DND-41 (cell line): ENCODE results near the gene NEGR1.

Source experiments
- EZH2 ChIP-seq: IDR thresholded peaks from 3 replicates; pipeline ENCODE4 v1.6.1; 2012; ENCODE audit warnings: borderline replicate concordance, low read depth, mild to moderate bottlenecking, moderate library complexity, low read length, inconsistent platforms; ENCODE audit not compliant: severe bottlenecking
- TF ChIP-seq, protein P1 (sequence below): IDR thresholded peaks from 2 replicates; pipeline ENCODE4 v1.5.1; 2012; ENCODE audit warnings: borderline replicate concordance, low read length, moderate library complexity, mild to moderate bottlenecking; ENCODE audit not compliant: poor library complexity, severe bottlenecking; ENCODE audit errors: extremely low read depth

- TF ChIP-seq, protein P1, sequence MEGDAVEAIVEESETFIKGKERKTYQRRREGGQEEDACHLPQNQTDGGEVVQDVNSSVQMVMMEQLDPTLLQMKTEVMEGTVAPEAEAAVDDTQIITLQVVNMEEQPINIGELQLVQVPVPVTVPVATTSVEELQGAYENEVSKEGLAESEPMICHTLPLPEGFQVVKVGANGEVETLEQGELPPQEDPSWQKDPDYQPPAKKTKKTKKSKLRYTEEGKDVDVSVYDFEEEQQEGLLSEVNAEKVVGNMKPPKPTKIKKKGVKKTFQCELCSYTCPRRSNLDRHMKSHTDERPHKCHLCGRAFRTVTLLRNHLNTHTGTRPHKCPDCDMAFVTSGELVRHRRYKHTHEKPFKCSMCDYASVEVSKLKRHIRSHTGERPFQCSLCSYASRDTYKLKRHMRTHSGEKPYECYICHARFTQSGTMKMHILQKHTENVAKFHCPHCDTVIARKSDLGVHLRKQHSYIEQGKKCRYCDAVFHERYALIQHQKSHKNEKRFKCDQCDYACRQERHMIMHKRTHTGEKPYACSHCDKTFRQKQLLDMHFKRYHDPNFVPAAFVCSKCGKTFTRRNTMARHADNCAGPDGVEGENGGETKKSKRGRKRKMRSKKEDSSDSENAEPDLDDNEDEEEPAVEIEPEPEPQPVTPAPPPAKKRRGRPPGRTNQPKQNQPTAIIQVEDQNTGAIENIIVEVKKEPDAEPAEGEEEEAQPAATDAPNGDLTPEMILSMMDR, result no peak
- no peak for TF ChIP-seq EZH2
Measured at GRCh38 chr1:71461416-71461815, 820.9 kb downstream of the NEGR1 start.
